ENCODE measurements around the gene TRMT61A.

- TF ChIP-seq POLR2AphosphoS5 (IDR thresholded peaks at IDR 0.05; ENCODE audit: low read depth, low read length) (no peak), TAF1 (IDR thresholded peaks at IDR 0.05; ENCODE audit: low read depth, low read length) (no peak)
Observed at GRCh38 chr14:103556946-103557758, 28.2 kb downstream of the TRMT61A start.
